Thoracic aorta (tissue), 2 donors: Measurements from ENCODE around the gene FAAP20. TPM values are rescaled to one million over a fixed set of nuclear protein-coding genes. Genes with fewer than 3 reads are reported as not detected.

Source experiments
- ATAC-seq: fragments of 150-250 bp; one replicate; pipeline ENCODE4 v1.8.0; 2017; ENCODE audit warnings: low read depth; ENCODE audit not compliant: insufficient number of reproducible peaks, low FRiP score
- DNase-seq: peaks from one replicate; pipeline ENCODE4 v3.0.0-alpha.2; 2020; ENCODE audit warnings: low spot score
- H3K27ac ChIP-seq, 2 donors: fragments of 200-600 bp; sonication (generic); 1 replicate in 1 of 2; 2 replicates in 1 of 2; pipeline ENCODE4 v1.5.1; 2016; ENCODE audit warnings: mild to moderate bottlenecking in 2 of 2, moderate library complexity in 2 of 2
- H3K27me3 ChIP-seq: fragments of 200-600 bp; sonication (generic); replicated peaks from 2 replicates; pipeline ENCODE4 v1.6.0; 2016; ENCODE audit warnings: mild to moderate bottlenecking; ENCODE audit not compliant: insufficient read depth
- H3K36me3 ChIP-seq: fragments of 200-600 bp; sonication (generic); one replicate; pipeline ENCODE4 v1.5.1; 2016
- H3K4me1 ChIP-seq, 2 donors: fragments of 200-600 bp; sonication (generic); 1 replicate in 1 of 2; 2 replicates in 1 of 2; pipeline versions ENCODE4 v1.5.1 to v1.6.0; 2016; ENCODE audit warnings: low read depth in 2 of 2, mild to moderate bottlenecking in 1 of 2; ENCODE audit not compliant: control insufficient read depth in 1 of 2
- H3K4me3 ChIP-seq: fragments of 200-600 bp; sonication (generic); 2 replicates; pipeline ENCODE4 v1.5.1; 2016; ENCODE audit warnings: mild to moderate bottlenecking
- H3K9me3 ChIP-seq: fragments of 200-600 bp; sonication (generic); 2 replicates; pipeline ENCODE4 v1.5.1; 2016
- total RNA-seq, 2 donors: library from RNA; depleted of rRNA; stranded (reverse); fragments of >200 nt; gene quantifications; one replicate each; pipeline versions ENCODE4 v1.1.0 to v1.2.3, GENCODE V29; 2016
- TF ChIP-seq, protein P1 (sequence below): fragments of 200-600 bp; sonication (generic); IDR thresholded peaks from one replicate; pipeline ENCODE4 v1.5.1; 2019; ENCODE audit warnings: antibody characterized with exemption

Gene FAAP20
- total RNA-seq, 2 donors from 2014 or later: 29.1 to 52.6 TPM

DNA sequence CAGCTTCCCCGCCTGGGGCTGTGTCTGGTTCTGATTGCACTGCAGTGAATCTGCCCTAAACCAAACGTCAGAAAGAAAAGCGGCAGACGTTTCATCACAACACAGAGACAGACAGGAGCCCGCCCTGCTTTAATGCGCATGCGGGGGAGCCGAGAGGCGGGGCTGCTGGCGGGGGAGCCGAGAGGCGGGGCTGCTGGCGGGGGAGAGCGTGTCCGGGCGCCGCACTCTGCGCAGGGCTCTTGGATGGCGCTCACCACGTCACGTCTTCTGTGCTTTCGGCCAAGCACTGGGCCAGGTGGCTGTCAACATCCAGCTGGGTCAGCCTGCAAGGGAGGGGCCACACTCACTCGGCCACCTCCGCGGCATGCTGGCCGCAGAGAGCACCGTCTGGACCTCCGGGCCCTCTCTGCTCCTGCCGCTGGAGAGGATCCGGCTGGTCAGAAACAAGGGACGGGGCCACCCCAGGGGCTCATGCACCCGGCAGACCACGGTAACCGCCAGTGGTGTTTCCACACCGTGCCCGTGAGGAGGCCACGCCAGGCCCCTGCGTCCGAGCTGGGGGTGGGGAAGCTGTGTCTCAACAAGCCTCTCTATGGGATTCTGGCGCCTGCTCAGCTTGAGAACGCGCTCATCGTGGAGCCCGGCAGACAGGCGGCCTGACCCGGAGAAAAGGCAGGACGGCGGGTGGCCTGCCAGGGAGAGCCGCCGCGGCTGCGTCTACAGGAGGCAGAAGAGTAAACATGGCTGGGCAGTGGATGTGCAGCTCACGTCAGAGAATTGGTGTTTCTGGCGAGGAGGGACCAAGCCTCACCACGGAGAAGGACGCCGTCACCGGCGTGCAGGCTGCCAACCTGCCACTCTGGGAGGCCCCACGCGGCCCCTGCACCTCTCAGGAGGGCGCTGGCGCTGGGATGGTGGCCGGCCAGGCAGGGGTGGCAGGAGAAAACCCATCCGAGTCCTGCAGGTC, 4.8 kb downstream of the FAAP20 start:
- H3K27ac ChIP-seq: peak overlapping the region; percentile 93 to 98
- no peaks in the 10 kb centered on the region for H3K27me3 ChIP-seq
- DNase-seq (peak; percentile 80), ATAC-seq (peak; percentile 76)
- H3K9me3 ChIP-seq: no peaks in the 10 kb centered on the region
- H3K36me3 ChIP-seq: no peaks in the 10 kb centered on the region
- peaks cover 36 to 45% of the 10 kb centered on the region in 2 donors for H3K4me1 ChIP-seq
- TF ChIP-seq, protein P1, sequence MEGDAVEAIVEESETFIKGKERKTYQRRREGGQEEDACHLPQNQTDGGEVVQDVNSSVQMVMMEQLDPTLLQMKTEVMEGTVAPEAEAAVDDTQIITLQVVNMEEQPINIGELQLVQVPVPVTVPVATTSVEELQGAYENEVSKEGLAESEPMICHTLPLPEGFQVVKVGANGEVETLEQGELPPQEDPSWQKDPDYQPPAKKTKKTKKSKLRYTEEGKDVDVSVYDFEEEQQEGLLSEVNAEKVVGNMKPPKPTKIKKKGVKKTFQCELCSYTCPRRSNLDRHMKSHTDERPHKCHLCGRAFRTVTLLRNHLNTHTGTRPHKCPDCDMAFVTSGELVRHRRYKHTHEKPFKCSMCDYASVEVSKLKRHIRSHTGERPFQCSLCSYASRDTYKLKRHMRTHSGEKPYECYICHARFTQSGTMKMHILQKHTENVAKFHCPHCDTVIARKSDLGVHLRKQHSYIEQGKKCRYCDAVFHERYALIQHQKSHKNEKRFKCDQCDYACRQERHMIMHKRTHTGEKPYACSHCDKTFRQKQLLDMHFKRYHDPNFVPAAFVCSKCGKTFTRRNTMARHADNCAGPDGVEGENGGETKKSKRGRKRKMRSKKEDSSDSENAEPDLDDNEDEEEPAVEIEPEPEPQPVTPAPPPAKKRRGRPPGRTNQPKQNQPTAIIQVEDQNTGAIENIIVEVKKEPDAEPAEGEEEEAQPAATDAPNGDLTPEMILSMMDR: no peak
- peak overlapping the region; percentile 81 for H3K4me3 ChIP-seq

DNA sequence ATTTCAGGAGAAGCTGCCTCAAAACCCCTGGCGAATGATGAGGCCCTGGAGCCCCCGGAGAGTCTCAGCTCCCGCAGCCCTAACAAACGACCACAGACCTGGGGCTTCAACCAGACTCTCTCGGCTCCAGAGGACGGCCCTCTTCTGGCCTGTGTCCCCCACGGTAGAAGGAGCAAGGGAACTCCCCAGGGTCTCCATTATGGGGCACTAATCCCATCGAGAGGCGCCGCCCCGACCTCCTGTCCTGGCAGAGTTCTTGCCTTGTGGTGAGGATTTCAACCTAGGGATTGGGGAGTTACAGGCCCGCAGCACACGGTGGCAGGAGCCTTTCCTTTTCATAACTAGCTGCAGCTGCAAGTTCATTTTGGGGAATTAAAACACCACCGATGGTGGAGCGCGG, 6.2 kb downstream of the FAAP20 start:
- Histone ChIP-seq H3K36me3 (no peaks in the 10 kb centered on the region), H3K4me3 (no peak overlapping the region), H3K27ac (no peak overlapping the region), H3K9me3 (no peaks in the 10 kb centered on the region), H3K4me1 (peaks cover 30 to 37% of the 10 kb centered on the region in 2 donors), H3K27me3 (no peaks in the 10 kb centered on the region)
- TF ChIP-seq, protein P1: no peak
- ATAC-seq: no peak
- DNase-seq: no peak

DNA sequence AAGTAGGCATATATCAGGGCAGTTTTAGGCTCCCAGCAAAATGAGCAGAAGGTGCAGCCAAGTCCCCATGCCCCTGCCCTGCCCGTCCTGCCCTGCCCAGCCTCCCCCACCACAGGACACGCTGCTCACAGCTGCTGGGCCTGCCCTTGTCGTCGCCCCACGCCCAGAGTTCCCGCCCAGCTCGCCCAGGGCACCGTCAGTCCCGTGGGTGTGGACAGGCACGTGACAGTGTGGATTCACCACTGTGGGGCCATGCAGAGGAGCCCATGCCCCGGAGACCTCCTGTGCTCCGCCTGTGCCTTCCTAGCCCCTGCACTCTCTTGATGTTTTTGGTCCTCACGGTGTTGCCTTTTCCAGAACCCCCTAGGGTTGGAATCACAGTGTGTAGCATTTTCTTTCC, 7.0 kb downstream of the FAAP20 start:
- ATAC-seq (no peak), DNase-seq (no peak)
- no peak overlapping the region for H3K4me3 ChIP-seq
- H3K4me1 ChIP-seq: peaks cover 23 to 30% of the 10 kb centered on the region in 2 donors
- H3K36me3 ChIP-seq: no peaks in the 10 kb centered on the region
- H3K27ac ChIP-seq: no peak overlapping the region
- TF ChIP-seq, protein P1: no peak
- no peaks in the 10 kb centered on the region for H3K27me3 ChIP-seq
- no peaks in the 10 kb centered on the region for H3K9me3 ChIP-seq

DNA sequence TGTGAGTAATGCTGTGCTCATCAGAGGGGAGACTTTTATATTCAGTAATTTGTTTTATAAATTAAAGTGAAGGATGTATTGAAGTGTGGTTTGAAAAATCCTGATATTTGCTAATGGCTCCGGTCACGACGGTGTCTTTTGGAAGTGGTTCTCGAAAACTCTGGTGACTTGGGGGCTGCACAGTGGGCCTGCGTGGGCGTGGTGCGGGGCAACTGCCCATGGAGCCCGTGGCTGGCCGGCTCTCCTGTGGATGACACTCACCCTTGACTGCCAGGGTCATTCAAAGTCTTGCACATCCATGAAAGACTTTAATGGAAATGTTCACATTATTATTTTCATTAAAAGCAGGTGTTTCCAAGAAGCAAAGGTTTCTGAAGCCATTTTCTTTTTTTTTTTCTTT, 7.7 kb downstream of the FAAP20 start:
- TF ChIP-seq, protein P1: no peak
- no peak for DNase-seq
- no peaks in the 10 kb centered on the region for H3K9me3 ChIP-seq

More for the DNA sequence above, 7.7 kb downstream of the FAAP20 start:
- H3K4me3 ChIP-seq: no peak overlapping the region
- no peaks in the 10 kb centered on the region for H3K36me3 ChIP-seq
- peaks cover 17 to 23% of the 10 kb centered on the region in 2 donors for H3K4me1 ChIP-seq
- H3K27ac ChIP-seq: no peak overlapping the region
- no peaks in the 10 kb centered on the region for H3K27me3 ChIP-seq
- no peak for ATAC-seq
